HuH-7.5 (cell line): ENCODE measurements around the gene NEK1.

ENCODE experiments used
- DNase-seq: peaks from one replicate; pipeline ENCODE4 v3.0.0; 2011; ENCODE audit warnings: low spot score

NEK1 gene

GRCh38 chr4:169361756-169362155 is 250.6 kb downstream of the NEK1 start:
- DNase-seq: no peak

DNA sequence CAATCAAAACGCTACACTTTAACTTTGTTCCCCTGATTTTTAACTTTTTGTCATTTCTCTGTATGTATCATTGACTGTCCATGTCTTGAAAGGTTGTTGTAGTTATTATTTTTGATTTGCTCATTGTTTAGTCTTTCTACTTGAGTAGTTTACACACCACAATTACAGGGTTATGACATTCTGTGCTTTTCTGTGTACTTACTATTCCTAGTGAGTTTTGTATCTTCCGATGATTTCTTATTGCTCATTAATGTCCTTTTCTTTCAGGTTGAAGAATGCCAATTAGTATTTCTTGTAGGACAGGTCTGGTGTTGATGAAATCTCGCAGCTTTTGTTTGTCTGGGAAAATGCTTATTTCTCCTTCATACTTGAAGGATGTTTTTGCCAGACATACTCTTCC is 252.4 kb downstream of the NEK1 start:
- DNase-seq: no peak

DNA sequence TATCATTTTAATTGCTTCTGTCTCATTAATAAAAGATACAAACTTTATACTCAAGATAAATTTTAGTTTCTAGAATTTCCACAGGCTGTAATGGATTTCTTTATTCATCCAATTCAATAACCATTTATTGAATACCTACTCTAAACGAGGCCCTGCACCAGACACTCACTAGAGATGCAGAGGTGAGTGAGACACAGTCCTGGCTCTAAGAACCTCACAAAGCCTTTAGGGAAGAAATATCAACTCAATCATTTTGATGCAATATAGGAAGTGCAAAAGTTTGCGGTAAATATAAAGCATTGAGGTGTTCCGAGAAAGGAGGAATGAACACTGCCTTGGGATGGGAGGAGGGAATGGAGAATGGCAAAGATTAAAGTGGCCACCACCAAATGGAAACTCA is 260.0 kb downstream of the NEK1 start:
- DNase-seq: no peak

DNA sequence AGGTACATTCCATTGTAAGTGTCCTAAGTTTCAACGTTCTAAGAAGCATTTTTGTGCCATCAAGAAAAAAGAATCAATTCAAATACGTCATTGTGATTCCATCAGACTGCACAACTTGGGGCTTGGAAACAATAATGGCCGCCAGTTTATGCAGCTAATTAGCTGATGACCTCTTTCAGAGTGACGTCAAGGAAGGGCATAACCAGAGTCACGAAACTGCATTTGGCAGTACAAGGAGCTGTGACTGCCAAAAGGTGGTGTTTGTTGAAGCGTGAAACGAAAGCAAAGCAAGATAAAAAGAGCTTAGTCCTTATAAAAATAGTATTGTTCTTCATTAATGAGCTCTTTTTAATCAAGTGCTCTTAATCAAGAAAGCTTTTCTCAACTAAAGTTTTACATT is 260.5 kb downstream of the NEK1 start:
- no peak for DNase-seq

- DNase-seq: no peak
Measured at GRCh38 chr4:169348541-169348940, 263.8 kb downstream of the NEK1 start.

DNA sequence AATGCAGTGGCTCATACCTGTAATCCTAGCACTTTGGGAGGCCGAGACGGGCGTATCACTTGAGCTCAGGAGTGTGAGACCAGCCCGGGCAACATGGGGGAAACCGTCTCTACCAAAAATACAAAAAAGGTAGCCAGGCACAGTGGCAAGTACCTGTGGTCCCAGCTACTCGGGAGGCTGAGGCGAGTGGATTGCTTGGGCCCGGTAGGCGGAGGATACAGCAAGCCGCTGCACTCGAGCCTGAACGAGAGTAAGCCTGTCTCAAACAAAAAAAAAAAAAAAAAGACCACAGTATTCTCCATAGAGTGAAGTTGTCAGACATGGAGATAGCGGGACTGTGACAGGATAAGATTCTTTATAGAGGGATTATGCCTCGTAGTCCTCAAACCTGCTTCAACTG is 265.5 kb downstream of the NEK1 start:
- no peak for DNase-seq

DNA sequence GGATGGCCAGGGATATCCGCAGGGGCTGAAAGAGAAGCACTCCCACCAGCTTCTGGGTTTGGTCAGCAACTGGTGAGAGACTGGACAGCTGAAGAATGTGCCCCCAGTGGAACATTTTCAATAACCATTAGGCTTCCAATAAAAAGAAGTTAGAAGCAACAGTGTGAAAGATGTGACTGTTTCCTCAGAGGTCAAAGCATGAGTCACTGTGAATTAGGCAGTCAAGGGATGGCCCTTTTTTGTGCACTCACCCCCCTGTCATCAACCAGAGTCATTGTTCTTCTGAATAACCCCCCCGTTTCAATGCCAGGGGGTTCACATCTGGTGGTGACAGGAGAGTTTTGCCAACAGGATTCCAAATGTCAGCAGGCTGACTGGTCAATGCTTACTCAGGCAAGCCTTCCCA is 267.1 kb downstream of the NEK1 start:
- DNase-seq: no peak
